IPS-20b (cell line): ENCODE data around the gene PIGN.

ENCODE experiments used
- H3K27ac ChIP-seq: one replicate; pipeline ENCODE4 v1.5.1; 2013; ENCODE audit warnings: low read length
- H3K27me3 ChIP-seq: 2 replicates; pipeline ENCODE4 v1.6.1; 2013; ENCODE audit warnings: mild to moderate bottlenecking, low read length, inconsistent platforms; ENCODE audit not compliant: insufficient read depth
- H3K36me3 ChIP-seq: 2 replicates; pipeline ENCODE4 v1.6.1; 2013; ENCODE audit warnings: low read depth, mild to moderate bottlenecking, inconsistent platforms, low read length, moderate library complexity; ENCODE audit not compliant: insufficient read depth
- H3K4me1 ChIP-seq: 2 replicates; pipeline ENCODE4 v1.6.1; 2013; ENCODE audit warnings: mild to moderate bottlenecking, control low read depth, inconsistent platforms, low read length, moderate library complexity; ENCODE audit not compliant: insufficient read depth
- H3K4me3 ChIP-seq: 2 replicates; pipeline ENCODE4 v1.5.1; 2013; ENCODE audit warnings: mild to moderate bottlenecking, low read length, inconsistent platforms
- H3K9ac ChIP-seq: 2 replicates; pipeline ENCODE4 v1.6.1; 2013; ENCODE audit warnings: low read depth, mild to moderate bottlenecking, inconsistent platforms, low read length, moderate library complexity
- H3K9me3 ChIP-seq: 2 replicates; pipeline ENCODE4 v1.6.1; 2013; ENCODE audit warnings: mild to moderate bottlenecking, low read depth, low read length, inconsistent platforms; ENCODE audit not compliant: insufficient read depth

PIGN gene

GRCh38 chr18:62080172-62080900 lies 106.5 kb downstream of the PIGN start:
- H3K27me3 ChIP-seq, result no peaks in the 10 kb centered on the region
- H3K4me3 ChIP-seq, result no peak overlapping the region
- H3K36me3 ChIP-seq, result no peaks in the 10 kb centered on the region
- H3K9ac ChIP-seq, result no peak overlapping the region
- H3K4me1 ChIP-seq, result 0 out of 2 replicates have a peak, but pooled peaks cover 5% of the 10 kb centered on the region
- no peak overlapping the region for H3K27ac ChIP-seq
- no peaks in the 10 kb centered on the region for H3K9me3 ChIP-seq

GRCh38 chr18:62073461-62074281 lies 113.2 kb downstream of the PIGN start:
- no peak overlapping the region for H3K9ac ChIP-seq
- no peaks in the 10 kb centered on the region for H3K36me3 ChIP-seq
- no peaks in the 10 kb centered on the region for H3K27me3 ChIP-seq
- no peak overlapping the region for H3K4me3 ChIP-seq
- H3K4me1 ChIP-seq, result no peaks in the 10 kb centered on the region
- H3K9me3 ChIP-seq, result no peaks in the 10 kb centered on the region
- H3K27ac ChIP-seq, result no peak overlapping the region

- Histone ChIP-seq H3K4me3 (no peak overlapping the region), H3K27me3 (no peaks in the 10 kb centered on the region), H3K36me3 (no peaks in the 10 kb centered on the region), H3K9ac (no peak overlapping the region), H3K27ac (no peak overlapping the region), H3K9me3 (no peaks in the 10 kb centered on the region), H3K4me1 (no peaks in the 10 kb centered on the region)
Observed at GRCh38 chr18:62072370-62072769, 114.5 kb downstream of the PIGN start.

- Histone ChIP-seq H3K4me3 (no peak overlapping the region), H3K9ac (no peak overlapping the region), H3K27ac (no peak overlapping the region), H3K9me3 (no peaks in the 10 kb centered on the region), H3K36me3 (no peaks in the 10 kb centered on the region), H3K27me3 (no peaks in the 10 kb centered on the region), H3K4me1 (no peaks in the 10 kb centered on the region)
Observed at GRCh38 chr18:62071071-62071470, 115.8 kb downstream of the PIGN start.

- H3K27ac ChIP-seq, result no peak overlapping the region
- H3K9me3 ChIP-seq, result no peaks in the 10 kb centered on the region
- no peaks in the 10 kb centered on the region for H3K4me1 ChIP-seq
- no peak overlapping the region for H3K9ac ChIP-seq
- no peaks in the 10 kb centered on the region for H3K27me3 ChIP-seq
- no peaks in the 10 kb centered on the region for H3K36me3 ChIP-seq
- H3K4me3 ChIP-seq, result no peak overlapping the region
Observed at GRCh38 chr18:62070302-62070701, 116.6 kb downstream of the PIGN start.

- Histone ChIP-seq H3K4me1 (no peaks in the 10 kb centered on the region), H3K9me3 (no peaks in the 10 kb centered on the region), H3K4me3 (no peak overlapping the region), H3K9ac (no peak overlapping the region), H3K36me3 (no peaks in the 10 kb centered on the region), H3K27ac (no peak overlapping the region), H3K27me3 (no peaks in the 10 kb centered on the region)
Observed at GRCh38 chr18:62069556-62069955, 117.3 kb downstream of the PIGN start.

- Histone ChIP-seq H3K27me3 (no peaks in the 10 kb centered on the region), H3K9ac (no peak overlapping the region), H3K27ac (no peak overlapping the region)
Observed at GRCh38 chr18:62066102-62066818, 120.6 kb downstream of the PIGN start.

GRCh38 chr18:62064361-62064760 lies 122.5 kb downstream of the PIGN start:
- no peaks in the 10 kb centered on the region for H3K4me1 ChIP-seq
- H3K9ac ChIP-seq, result no peak overlapping the region
- no peaks in the 10 kb centered on the region for H3K9me3 ChIP-seq
- H3K27me3 ChIP-seq, result no peaks in the 10 kb centered on the region
- no peak overlapping the region for H3K4me3 ChIP-seq
- no peak overlapping the region for H3K27ac ChIP-seq
- H3K36me3 ChIP-seq, result no peaks in the 10 kb centered on the region

More at GRCh38 chr18:62066102-62066818, 120.6 kb downstream of the PIGN start:
- no peaks in the 10 kb centered on the region for H3K9me3 ChIP-seq
- H3K36me3 ChIP-seq, result no peaks in the 10 kb centered on the region
- H3K4me1 ChIP-seq, result no peaks in the 10 kb centered on the region
- no peak overlapping the region for H3K4me3 ChIP-seq

- Histone ChIP-seq H3K9me3 (no peaks in the 10 kb centered on the region), H3K27ac (no peak overlapping the region), H3K4me3 (no peak overlapping the region), H3K9ac (no peak overlapping the region), H3K4me1 (no peaks in the 10 kb centered on the region), H3K27me3 (no peaks in the 10 kb centered on the region), H3K36me3 (no peaks in the 10 kb centered on the region)
Observed at GRCh38 chr18:62061821-62062478, 124.9 kb downstream of the PIGN start.

GRCh38 chr18:62060820-62061219 lies 126.0 kb downstream of the PIGN start:
- H3K27ac ChIP-seq, result no peak overlapping the region
- no peaks in the 10 kb centered on the region for H3K9me3 ChIP-seq
- H3K27me3 ChIP-seq, result no peaks in the 10 kb centered on the region
- no peaks in the 10 kb centered on the region for H3K4me1 ChIP-seq
- no peaks in the 10 kb centered on the region for H3K36me3 ChIP-seq
- no peak overlapping the region for H3K9ac ChIP-seq
- no peak overlapping the region for H3K4me3 ChIP-seq

- no peaks in the 10 kb centered on the region for H3K9me3 ChIP-seq
- H3K27ac ChIP-seq, result no peak overlapping the region
- H3K9ac ChIP-seq, result no peak overlapping the region
- H3K27me3 ChIP-seq, result no peaks in the 10 kb centered on the region
- no peaks in the 10 kb centered on the region for H3K36me3 ChIP-seq
- H3K4me3 ChIP-seq, result no peak overlapping the region
- no peaks in the 10 kb centered on the region for H3K4me1 ChIP-seq
Observed at GRCh38 chr18:62054929-62055498, 131.8 kb downstream of the PIGN start.
